ENCODE results near the gene KIAA1217. TPM values are rescaled to one million over a fixed set of nuclear protein-coding genes. Genes with fewer than 3 reads are reported as not detected.

Gene KIAA1217
- total and polyA plus RNA-seq, 2 of the 8 experiments (the other 6 are each of a cell fraction or from before 2014, with no cell fraction given) = 4.5 to 15.6 TPM

GRCh38 chr10:24357344-24358004 lies 148.5 kb downstream of the KIAA1217 start (continued):
- TF ChIP-seq HDAC6 (IDR thresholded peaks at IDR 0.05; ENCODE audit: low read depth, low read length) = no peak
- 0 out of 2 replicates have a peak, but pooled peaks have one; percentile 56 for TF ChIP-seq TEAD4 (IDR thresholded peaks at IDR 0.05; ENCODE audit: low read depth, low read length)
- no peak for TF ChIP-seq PHF8 (conservative IDR thresholded peaks at IDR 0.05; ENCODE audit: low read depth, low read length)
- TF ChIP-seq SP4 (IDR thresholded peaks at IDR 0.05; ENCODE audit: low read length) = no peak
- no peak; a peak in 1 of 4 replicates for TF ChIP-seq RAD21 (IDR thresholded peaks at IDR 0.05 in 1 of 2, conservative IDR thresholded peaks at IDR 0.05 in 1 of 2; ENCODE audit: low read depth in 2 of 2, low read length in 2 of 2)
- no peak for TF ChIP-seq ATF2 (IDR thresholded peaks at IDR 0.05; ENCODE audit: low read length)
- TF ChIP-seq CEBPB (IDR thresholded peaks at IDR 0.05; ENCODE audit: low read depth, low read length) = no peak
- no peak for TF ChIP-seq RNF2 (IDR thresholded peaks at IDR 0.05; ENCODE audit: borderline replicate concordance, low read depth, low read length, missing control alignments, poor library complexity, severe bottlenecking)
- no peak for TF ChIP-seq SIX5 (IDR thresholded peaks at IDR 0.05; ENCODE audit: low read depth, low read length)
- TF ChIP-seq TBP (IDR thresholded peaks at IDR 0.05; ENCODE audit: low read depth, low read length) = no peak
- peak in 1 of 2 experiments; percentile 25; a peak in 1 of 3 replicates for TF ChIP-seq EP300 (IDR thresholded peaks at IDR 0.05; ENCODE audit: borderline replicate concordance in 1 of 2, low read depth in 2 of 2, low read length in 2 of 2)
- TF ChIP-seq TAF1 (IDR thresholded peaks at IDR 0.05; ENCODE audit: low read depth, low read length) = no peak
- no peak for TF ChIP-seq POLR2A (IDR thresholded peaks at IDR 0.05; ENCODE audit: control extremely low read depth in 1 of 2, low read depth in 2 of 2, low read length in 2 of 2)
- no peak for TF ChIP-seq SAP30 (IDR thresholded peaks at IDR 0.05; ENCODE audit: insufficient read depth, insufficient replicate concordance, low read length)
- no peak for TF ChIP-seq JUN (IDR thresholded peaks at IDR 0.05; ENCODE audit: low read depth, low read length)
- TF ChIP-seq, protein P1, sequence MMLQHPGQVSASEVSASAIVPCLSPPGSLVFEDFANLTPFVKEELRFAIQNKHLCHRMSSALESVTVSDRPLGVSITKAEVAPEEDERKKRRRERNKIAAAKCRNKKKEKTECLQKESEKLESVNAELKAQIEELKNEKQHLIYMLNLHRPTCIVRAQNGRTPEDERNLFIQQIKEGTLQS (IDR thresholded peaks at IDR 0.05; ENCODE audit: insufficient read depth, low read depth, low read length) = no peak
- TF ChIP-seq TAF7 (optimal IDR thresholded peaks at IDR 0.05; ENCODE audit: borderline replicate concordance, low read depth, low read length) = no peak
- TF ChIP-seq CHD1 (IDR thresholded peaks at IDR 0.05; ENCODE audit: low read depth, low read length) = no peak
- TF ChIP-seq POLR2AphosphoS5 (IDR thresholded peaks at IDR 0.05; ENCODE audit: low read depth, low read length) = no peak
- no peak for TF ChIP-seq RXRA (IDR thresholded peaks at IDR 0.05; ENCODE audit: insufficient read depth, low read depth, low read length)
- no peak for TF ChIP-seq SP2 (IDR thresholded peaks at IDR 0.05; ENCODE audit: low read length)
- peak; percentile 48 to 65; a peak in 2 of 4 replicates for TF ChIP-seq HDAC2 (IDR thresholded peaks at IDR 0.05; ENCODE audit: borderline replicate concordance in 1 of 2, low read depth in 2 of 2, low read length in 2 of 2)

All from H1 (cell line).